OCI-LY3 (cell line): Measurements from ENCODE around the gene TMEM63B.

Experiments
- EZH2phosphoT487 ChIP-seq: fragments of 200-600 bp; shearing (Covaris generic); IDR thresholded peaks from 2 replicates; pipeline ENCODE4 v1.6.1; 2018; ENCODE audit warnings: antibody characterized with exemption, mixed run types, low read depth
- TF ChIP-seq, protein P1 (sequence below): fragments of 200-600, 300-600 bp; sonication (generic); IDR thresholded peaks from 2 replicates; pipeline ENCODE4 v1.5.1; 2014; ENCODE audit warnings: antibody characterized with exemption, low read length, low read depth

DNA sequence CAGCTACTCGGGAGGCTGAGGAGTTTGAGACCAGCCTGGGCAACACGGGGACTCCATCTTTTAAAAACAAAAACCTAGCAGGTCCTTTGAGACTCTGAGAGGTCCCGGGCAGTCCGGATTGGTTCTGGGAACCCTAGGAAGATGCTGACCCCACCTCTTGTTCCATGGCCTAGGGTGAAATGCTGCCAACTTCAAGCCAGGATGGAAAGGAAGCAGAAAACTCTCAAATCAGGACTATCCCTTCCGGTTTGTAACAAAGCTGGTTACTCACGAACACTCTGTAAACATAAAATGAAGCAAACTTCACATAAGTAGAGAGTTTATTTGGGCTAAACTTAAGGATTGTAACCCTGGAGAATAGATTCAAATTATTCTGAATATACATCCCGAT, 59.3 kb downstream of the TMEM63B start:
- TF ChIP-seq, protein P1, sequence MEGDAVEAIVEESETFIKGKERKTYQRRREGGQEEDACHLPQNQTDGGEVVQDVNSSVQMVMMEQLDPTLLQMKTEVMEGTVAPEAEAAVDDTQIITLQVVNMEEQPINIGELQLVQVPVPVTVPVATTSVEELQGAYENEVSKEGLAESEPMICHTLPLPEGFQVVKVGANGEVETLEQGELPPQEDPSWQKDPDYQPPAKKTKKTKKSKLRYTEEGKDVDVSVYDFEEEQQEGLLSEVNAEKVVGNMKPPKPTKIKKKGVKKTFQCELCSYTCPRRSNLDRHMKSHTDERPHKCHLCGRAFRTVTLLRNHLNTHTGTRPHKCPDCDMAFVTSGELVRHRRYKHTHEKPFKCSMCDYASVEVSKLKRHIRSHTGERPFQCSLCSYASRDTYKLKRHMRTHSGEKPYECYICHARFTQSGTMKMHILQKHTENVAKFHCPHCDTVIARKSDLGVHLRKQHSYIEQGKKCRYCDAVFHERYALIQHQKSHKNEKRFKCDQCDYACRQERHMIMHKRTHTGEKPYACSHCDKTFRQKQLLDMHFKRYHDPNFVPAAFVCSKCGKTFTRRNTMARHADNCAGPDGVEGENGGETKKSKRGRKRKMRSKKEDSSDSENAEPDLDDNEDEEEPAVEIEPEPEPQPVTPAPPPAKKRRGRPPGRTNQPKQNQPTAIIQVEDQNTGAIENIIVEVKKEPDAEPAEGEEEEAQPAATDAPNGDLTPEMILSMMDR = no peak
- TF ChIP-seq EZH2phosphoT487 = no peak
